Keratinocyte (primary cell): ENCODE results near the gene ARSB. TPM values are rescaled to one million over a fixed set of nuclear protein-coding genes. Genes with fewer than 3 reads are reported as not detected.
A peak's percentile ranks its signal among the peaks of the same experiment; 100 is the strongest.

Experiments
- DNase-seq: peaks from one replicate; pipeline ENCODE4 v3.0.0-alpha.2; 2011; ENCODE audit warnings: low read depth, missing footprints, low spot score
- FAIRE-seq: peaks from 2 replicates; lab custom pipeline; 2011; peaks lifted over from hg19 to GRCh38; lab: Jason Lieb, UNC
- H2AFZ ChIP-seq: 2 replicates; pipeline ENCODE4 v1.6.0; 2012; ENCODE audit warnings: low read length, control low read depth, inconsistent platforms; ENCODE audit not compliant: control insufficient read depth
- H3K27ac ChIP-seq: 2 replicates; pipeline ENCODE4 v1.5.1; 2011; ENCODE audit warnings: low read length; ENCODE audit not compliant: control insufficient read depth, insufficient read depth
- H3K27me3 ChIP-seq: 3 replicates; pipeline ENCODE4 v1.6.0; 2011; ENCODE audit warnings: low read length; ENCODE audit not compliant: control insufficient read depth, insufficient read depth; ENCODE audit errors: extremely low read depth
- H3K36me3 ChIP-seq, 2 experiments: 2 replicates in 1 of 2; 3 replicates in 1 of 2; pipeline ENCODE4 v1.5.1; 2011; ENCODE audit warnings: low read length in 2 of 2, mild to moderate bottlenecking in 1 of 2; ENCODE audit not compliant: control insufficient read depth in 2 of 2, insufficient read depth in 2 of 2; ENCODE audit errors: extremely low read depth in 1 of 2
- H3K4me1 ChIP-seq: 3 replicates; pipeline ENCODE4 v1.5.1; 2011; ENCODE audit warnings: low read length; ENCODE audit not compliant: control insufficient read depth, insufficient read depth; ENCODE audit errors: extremely low read depth
- H3K4me2 ChIP-seq: 3 replicates; pipeline ENCODE4 v1.6.0; 2011; ENCODE audit warnings: low read depth, low read length; ENCODE audit not compliant: control insufficient read depth, insufficient read depth; ENCODE audit errors: extremely low read depth
- H3K4me3 ChIP-seq, 3 experiments: fragments of 200-600 bp in 1 of 3; sonication (generic) in 1 of 3; 2 replicates in 2 of 3; 3 replicates in 1 of 3; pipeline ENCODE4 v1.5.1; 2011 to 2016; ENCODE audit warnings: low read length in 3 of 3, mild to moderate bottlenecking in 3 of 3, control low read depth in 2 of 3, inconsistent platforms in 1 of 3, low read depth in 1 of 3, mixed read lengths in 1 of 3, mixed run types in 1 of 3, moderate library complexity in 1 of 3; ENCODE audit not compliant: control insufficient read depth in 2 of 3, insufficient read depth in 2 of 3; ENCODE audit errors: extremely low read depth in 1 of 3
- H3K79me2 ChIP-seq: 2 replicates; pipeline ENCODE4 v1.6.0; 2012; ENCODE audit warnings: low read length; ENCODE audit not compliant: control insufficient read depth, insufficient read depth
- H3K9ac ChIP-seq: 3 replicates; pipeline ENCODE4 v1.6.0; 2011; ENCODE audit warnings: low read length; ENCODE audit not compliant: control insufficient read depth, insufficient read depth; ENCODE audit errors: extremely low read depth
- H3K9me1 ChIP-seq: 3 replicates; pipeline ENCODE4 v1.6.0; 2011; ENCODE audit warnings: low read length; ENCODE audit not compliant: control insufficient read depth, insufficient read depth; ENCODE audit errors: extremely low read depth
- H3K9me3 ChIP-seq: 2 replicates; pipeline ENCODE4 v1.5.1; 2012; ENCODE audit warnings: low read depth, low read length; ENCODE audit not compliant: control insufficient read depth
- H4K20me1 ChIP-seq: 3 replicates; pipeline ENCODE4 v1.6.0; 2011; ENCODE audit warnings: low read length; ENCODE audit not compliant: control insufficient read depth, insufficient read depth; ENCODE audit errors: extremely low read depth
- CTCF ChIP-seq, 3 experiments: IDR thresholded peaks in 1 of 3; conservative IDR thresholded peaks in 1 of 3; optimal IDR thresholded peaks in 1 of 3; 2 replicates in 2 of 3; 3 replicates in 1 of 3; pipeline versions ENCODE3 to v1.5.1; 2011; ENCODE audit warnings: low read length in 3 of 3, mild to moderate bottlenecking in 3 of 3, moderate library complexity in 2 of 3, control low read depth in 1 of 3, inconsistent platforms in 1 of 3; ENCODE audit not compliant: insufficient read depth in 2 of 3; ENCODE audit errors: extremely low read depth in 1 of 3
- EZH2 ChIP-seq: IDR thresholded peaks from one replicate; pipeline ENCODE4 v1.6.1; 2012; ENCODE audit warnings: inconsistent platforms, mild to moderate bottlenecking, low read length, moderate library complexity
- dilution Hi-C: fragments of 300-500 bp; cut with MboI; formaldehyde crosslinking; loops from one replicate; pipeline ENCODE4 v1.7.0; 2020; ENCODE audit warnings: low sequenced_read_pairs; ENCODE audit not compliant: extremely low pct_ligation_motif_present
- polyA plus RNA-seq, 5 experiments: library from polyadenylated mRNA; depleted of rRNA in 3 of 5; stranded (reverse) in 3 of 5; stranded (forward) in 1 of 5; unstranded in 1 of 5; fragments of >200 nt; gene quantifications; 1 replicate in 1 of 5; 2 replicates in 3 of 5; 3 replicates in 1 of 5; pipeline versions ENCODE4 v1.2.1 to v1.2.3, GENCODE V29; 2011 to 2012; ENCODE audit warnings: missing spikeins in 2 of 5, low read depth in 1 of 5, low replicate concordance in 1 of 5

Gene ARSB
- polyA plus RNA-seq, 1 donor (not counting 4 experiments of a cell fraction or from before 2014, with no cell fraction given), result 4.5 TPM

GRCh38 chr5:78896132-78896531 is 89.0 kb downstream of the ARSB start:
- Histone ChIP-seq H3K4me1 (no peaks in the 10 kb centered on the region), H4K20me1 (no peaks in the 10 kb centered on the region), H3K9me1 (no peaks in the 10 kb centered on the region), H3K9ac (no peak overlapping the region), H3K36me3 (no peaks in the 10 kb centered on the region), H3K27me3 (no peaks in the 10 kb centered on the region), H3K9me3 (no peaks in the 10 kb centered on the region), H3K79me2 (no peaks in the 10 kb centered on the region), H2AFZ (no peak overlapping the region), H3K27ac (no peak overlapping the region), H3K4me3 (no peak overlapping the region), H3K4me2 (no peak overlapping the region)
- FAIRE-seq, result peak; percentile 51
- no peak for TF ChIP-seq EZH2
- DNase-seq, result no peak
- dilution Hi-C loops, result no loop called here

- no peaks in the 10 kb centered on the region for H3K9me3 ChIP-seq
Observed at GRCh38 chr5:78895616-78896015, 89.5 kb downstream of the ARSB start.

More at GRCh38 chr5:78895616-78896015, 89.5 kb downstream of the ARSB start:
- Histone ChIP-seq H3K27me3 (no peaks in the 10 kb centered on the region), H3K36me3 (no peaks in the 10 kb centered on the region), H3K9ac (no peak overlapping the region), H3K4me2 (no peak overlapping the region), H3K79me2 (no peaks in the 10 kb centered on the region), H3K4me1 (no peaks in the 10 kb centered on the region), H2AFZ (no peak overlapping the region), H4K20me1 (no peaks in the 10 kb centered on the region), H3K4me3 (no peak overlapping the region), H3K27ac (no peak overlapping the region), H3K9me1 (no peaks in the 10 kb centered on the region)
- TF ChIP-seq CTCF (optimal IDR thresholded peaks at IDR 0.05 in 1 of 3, IDR thresholded peaks at IDR 0.05 in 1 of 3, conservative IDR thresholded peaks at IDR 0.05 in 1 of 3; ENCODE audit: extremely low read depth in 1 of 3, insufficient read depth in 2 of 3, low read length in 3 of 3) (no peak), EZH2 (no peak)
- FAIRE-seq (no peak), DNase-seq (no peak)
- dilution Hi-C loops, result no loop called here
